Activated gamma-delta T cell (primary cell): Measurements from ENCODE around the gene TLR6.
"Not testable (repeated sequence)": the region's sequence is repeated elsewhere in the genome, so short reads cannot be mapped to it uniquely, and the experiment has no call there.

Experiments
- DNase-seq: peaks from one replicate; lab custom pipeline; 2025; lab: John Stamatoyannopoulos, UW

Gene TLR6

GRCh38 chr4:38788317-38788716, 68.3 kb downstream of the TLR6 start:
- DNase-seq: no peak

- no peak for DNase-seq
Measured at GRCh38 chr4:38787693-38788092, 68.9 kb downstream of the TLR6 start.

- no peak for DNase-seq
Measured at GRCh38 chr4:38785901-38786402, 70.7 kb downstream of the TLR6 start.

GRCh38 chr4:38785041-38785790, 71.4 kb downstream of the TLR6 start:
- no peak for DNase-seq

DNA sequence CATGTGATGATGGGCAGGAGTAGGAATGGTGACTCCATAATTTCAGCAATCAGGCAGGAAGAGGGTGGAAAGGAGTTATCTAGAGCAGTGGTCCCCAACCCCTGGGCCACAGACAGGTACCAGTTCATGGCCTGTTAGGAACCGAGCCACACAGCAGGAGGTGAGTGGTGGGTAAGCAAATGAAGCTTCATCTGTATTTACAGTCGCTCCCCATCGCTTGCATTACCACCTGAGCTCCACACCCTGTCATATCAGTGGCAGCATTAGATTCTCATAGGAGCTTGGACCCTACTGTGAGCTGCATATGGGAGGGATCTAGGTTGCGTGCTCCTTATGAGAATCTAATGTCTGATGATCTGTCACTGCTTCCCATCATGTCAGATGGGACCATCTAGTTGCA, 72.5 kb downstream of the TLR6 start:
- DNase-seq: no peak

GRCh38 chr4:38783109-38783460, 73.5 kb downstream of the TLR6 start:
- DNase-seq: no peak

GRCh38 chr4:38782452-38783108, 74.0 kb downstream of the TLR6 start, which contains the start of gene TLR10:
Gene TLR10, minus strand, starts transcription at chr4:38782990. Its CDS starts 7,400 bp downstream, at chr4:38775590.
- DNase-seq: no peak

DNA sequence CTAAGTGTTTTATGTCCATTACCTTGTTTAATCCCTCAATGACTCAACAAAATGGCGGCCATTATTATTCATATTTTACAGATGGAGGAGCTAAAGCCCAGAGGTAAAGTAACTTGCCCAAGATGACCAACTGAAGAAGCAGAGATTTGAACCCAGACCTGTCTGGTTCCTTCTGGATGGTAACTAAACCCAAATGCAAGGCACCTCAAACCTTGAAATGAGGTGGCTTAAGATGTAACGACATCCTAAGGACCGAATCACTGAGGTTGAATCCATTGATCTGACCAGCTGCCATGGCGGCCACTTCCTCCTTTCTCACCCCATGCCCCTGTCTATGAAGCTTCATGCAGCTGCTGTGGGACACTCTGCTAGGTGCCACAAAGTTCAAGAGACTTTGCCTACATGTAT, 74.8 kb downstream of the TLR6 start:
- DNase-seq: no peak

DNA sequence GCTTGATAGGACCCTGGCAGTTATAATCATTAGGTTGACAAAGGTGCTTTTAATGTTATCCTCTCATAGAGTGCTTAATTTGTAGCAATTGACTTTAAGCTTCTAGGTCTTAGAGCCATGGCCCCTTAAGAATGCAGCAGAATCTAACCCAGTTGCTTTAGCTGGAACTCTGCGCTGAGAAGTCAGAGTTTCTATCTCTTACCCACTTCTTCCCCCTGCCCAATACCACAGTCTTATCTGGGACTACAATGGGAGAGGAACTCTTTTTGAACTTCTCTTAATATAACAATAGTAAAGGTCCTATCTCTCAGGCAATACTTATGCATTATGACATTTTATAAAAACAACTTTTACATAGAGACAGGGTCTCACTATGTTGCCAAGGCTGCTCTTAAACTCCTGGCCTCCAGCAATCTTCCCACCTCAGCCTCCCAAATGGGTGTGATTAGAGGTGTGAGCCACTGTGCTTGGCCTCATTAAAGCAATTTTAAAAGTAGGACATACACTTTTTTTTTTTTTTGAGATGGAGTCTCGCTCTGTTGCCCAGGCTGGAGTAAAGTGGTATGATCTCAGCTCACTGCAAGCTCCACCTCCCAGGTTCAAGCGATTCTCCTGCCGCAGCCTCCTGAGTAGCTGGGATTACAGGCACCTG, 75.7 kb downstream of the TLR6 start:
- DNase-seq: no peak

GRCh38 chr4:38779790-38780189, 76.8 kb downstream of the TLR6 start:
- no peak for DNase-seq

- not testable (repeated sequence) for DNase-seq
Measured at GRCh38 chr4:38777925-38778324, 78.7 kb downstream of the TLR6 start.

DNA sequence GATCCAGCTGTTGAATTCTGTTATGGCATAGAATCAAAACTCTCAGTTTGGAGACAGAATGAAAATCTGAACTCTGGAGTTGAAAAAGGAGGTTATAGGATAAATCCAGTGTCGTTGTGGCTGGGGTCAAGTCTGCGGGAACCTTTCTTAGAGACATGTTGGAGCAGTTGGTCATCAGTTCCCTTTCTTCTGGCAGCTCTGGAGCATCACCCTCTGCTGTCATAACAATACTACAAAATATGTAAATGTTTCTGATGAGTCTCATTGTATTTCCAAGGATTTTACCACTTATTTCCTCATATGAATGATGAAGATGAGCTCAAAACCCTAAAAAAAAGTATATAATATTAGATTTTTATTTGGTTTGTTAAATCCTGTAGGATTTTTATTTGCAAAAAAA, 81.3 kb downstream of the TLR6 start:
- no peak for DNase-seq

- DNase-seq: no peak
Measured at GRCh38 chr4:38774181-38774955, 82.2 kb downstream of the TLR6 start.
